ENCODE measurements around the gene DENND4A. TPM values are rescaled to one million over a fixed set of nuclear protein-coding genes. Genes with fewer than 3 reads are reported as not detected.

DENND4A gene
- total and polyA plus RNA-seq, 9 of the 15 experiments (the other 6 are each of a cell fraction or from before 2014, with no cell fraction given): 6.8 to 32.3 (median 19.9) TPM

- TF ChIP-seq SOX6 (IDR thresholded peaks at IDR 0.05): peak; percentile 50; the same call in 1 of the 2 replicates
- TF ChIP-seq ZBTB1 (CRISPR knock-in tag; IDR thresholded peaks at IDR 0.05; ENCODE audit: borderline replicate concordance, low read depth): no peak
- TF ChIP-seq SETDB1 (IDR thresholded peaks at IDR 0.05; ENCODE audit: low read length): no peak
- TF ChIP-seq ZNF232 (CRISPR knock-in tag; IDR thresholded peaks at IDR 0.05): no peak
- TF ChIP-seq LCOR (CRISPR knock-in tag; IDR thresholded peaks at IDR 0.05): no peak
- peak; percentile 52 to 72 for TF ChIP-seq RAD21 (CRISPR knock-in tag; conservative IDR thresholded peaks at IDR 0.05 in 1 of 2, IDR thresholded peaks at IDR 0.05 in 1 of 2)
- TF ChIP-seq KDM4B (IDR thresholded peaks at IDR 0.05; ENCODE audit: borderline replicate concordance in 2 of 2, low read depth in 1 of 2): no peak
- TF ChIP-seq ZNF408 (CRISPR knock-in tag; IDR thresholded peaks at IDR 0.05; ENCODE audit: low read depth): no peak
- no peak for TF ChIP-seq BRF1 (IDR thresholded peaks at IDR 0.05; ENCODE audit: borderline replicate concordance, extremely low read depth, insufficient read length)
- TF ChIP-seq MGA (IDR thresholded peaks at IDR 0.05): peak; percentile 64; the same call in 1 of the 2 replicates
- TF ChIP-seq, protein P1, sequence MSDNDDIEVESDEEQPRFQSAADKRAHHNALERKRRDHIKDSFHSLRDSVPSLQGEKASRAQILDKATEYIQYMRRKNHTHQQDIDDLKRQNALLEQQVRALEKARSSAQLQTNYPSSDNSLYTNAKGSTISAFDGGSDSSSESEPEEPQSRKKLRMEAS (CRISPR knock-in tag; IDR thresholded peaks at IDR 0.05): no peak
- TF ChIP-seq EWSR1 (IDR thresholded peaks at IDR 0.05; ENCODE audit: borderline replicate concordance, low read depth, partially characterized antibody): no peak
- peak; percentile 90 for TF ChIP-seq SPI1 (IDR thresholded peaks at IDR 0.05; ENCODE audit: borderline replicate concordance, low read depth, low read length)
Observed at GRCh38 chr15:65832549-65833364, 40.7 kb upstream of the DENND4A start (continued).
